Bone marrow (tissue), 2 donors: ENCODE measurements around the gene ALG12.

Experiments
- DNase-seq, 2 donors: peaks; one replicate each; lab custom pipeline; 2025; lab: John Stamatoyannopoulos, UW

Gene ALG12

DNA sequence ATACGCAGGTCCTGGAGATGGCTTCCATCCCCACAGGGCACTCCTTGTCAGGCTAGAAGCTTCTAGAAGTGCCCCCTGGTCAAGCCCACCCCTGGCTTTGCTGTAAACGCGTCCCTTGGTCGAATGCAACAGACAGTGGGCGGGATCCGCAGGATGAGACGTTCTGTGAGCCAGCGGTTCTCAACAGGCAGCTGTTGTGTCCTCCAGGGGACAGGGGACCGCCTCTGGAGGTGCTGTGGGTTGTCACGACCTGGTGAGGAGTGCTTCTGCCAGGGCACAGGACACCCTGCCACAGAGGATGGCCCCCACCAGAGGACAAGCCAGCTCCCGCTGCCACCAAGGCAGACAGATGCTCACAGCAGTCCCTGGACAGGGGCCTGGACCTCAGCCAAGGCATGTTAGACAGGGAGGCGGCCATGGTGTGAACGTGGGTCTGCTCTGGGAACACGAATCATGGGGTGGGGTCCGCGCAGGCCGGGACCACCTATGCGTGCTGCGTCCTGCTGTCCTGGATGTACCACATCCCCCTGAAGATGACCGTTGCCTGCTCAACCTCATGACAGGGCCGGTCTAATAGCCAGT lies 11.8 kb upstream of the ALG12 start:
- DNase-seq: no peak

DNA sequence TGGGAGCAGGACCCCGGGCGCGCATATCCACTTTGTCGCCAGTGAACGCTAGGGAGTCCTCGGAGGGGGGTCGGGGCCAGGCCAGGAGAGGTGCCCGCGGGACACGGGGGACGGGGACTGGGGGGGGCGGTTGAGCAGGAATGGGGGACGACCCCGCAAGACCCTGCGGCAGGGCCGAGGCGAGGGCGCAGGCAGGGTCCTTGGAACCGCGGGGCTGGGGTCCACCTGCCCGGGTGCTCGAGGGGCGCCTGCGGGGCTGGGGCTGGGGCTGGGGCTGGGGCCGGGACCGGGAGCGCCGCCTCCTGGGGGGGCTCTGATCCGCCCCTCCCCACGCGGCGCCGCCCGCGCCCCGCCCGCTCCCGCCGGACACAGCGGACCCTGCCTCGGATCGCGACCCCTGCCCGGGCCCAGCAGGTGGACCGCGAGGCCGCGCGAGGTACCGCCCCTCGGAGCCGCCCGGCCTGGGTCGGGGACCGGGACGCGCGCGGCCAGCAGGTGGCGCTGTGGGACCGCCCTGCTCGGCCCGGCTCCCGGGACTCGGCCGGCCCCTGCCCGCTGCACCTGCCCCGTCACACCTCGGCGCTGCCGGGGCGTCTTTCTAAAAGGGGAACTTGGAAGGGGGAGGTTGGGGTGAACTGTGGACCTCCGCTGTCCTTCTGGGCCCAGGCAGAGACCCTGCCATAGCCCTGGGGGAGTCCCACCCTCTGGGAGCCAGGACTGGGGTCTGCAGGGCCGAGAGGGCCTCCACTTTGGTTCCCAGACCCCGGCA lies 11.2 kb upstream of the ALG12 start:
- DNase-seq: peak; percentile 2 to 51

DNA sequence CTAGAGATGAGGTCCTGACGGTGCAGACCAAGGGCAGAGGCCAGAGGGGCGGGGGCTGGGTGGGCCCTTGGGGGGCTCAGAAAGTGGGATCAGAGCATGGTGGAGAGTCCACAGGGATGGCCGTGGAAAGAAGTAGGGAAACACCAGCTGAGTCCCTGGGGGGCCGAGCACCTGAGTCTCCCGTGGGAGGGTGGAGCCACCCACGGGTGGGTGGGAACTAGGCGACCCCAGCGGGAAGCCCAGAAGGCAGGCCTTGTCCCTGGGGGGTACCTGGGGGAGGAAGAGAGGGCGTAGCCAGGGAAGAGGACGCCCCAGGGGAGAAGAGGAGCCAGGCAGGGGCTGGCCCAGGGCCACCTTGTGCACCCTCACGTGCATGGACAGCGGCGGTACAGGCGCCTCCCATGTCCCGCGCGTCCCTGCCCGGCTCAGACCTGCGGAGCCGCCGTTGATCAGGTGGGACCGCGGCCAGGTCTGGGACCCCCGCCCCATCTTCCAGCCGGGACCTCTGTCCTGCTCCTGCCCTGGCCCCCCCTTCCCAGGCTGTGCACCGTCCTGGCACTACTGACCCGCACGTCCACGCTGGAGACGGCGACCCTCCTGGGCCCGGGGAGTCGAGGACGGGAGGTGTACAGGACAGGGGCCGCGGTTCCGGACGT lies 10.4 kb upstream of the ALG12 start:
- DNase-seq: no peak

- DNase-seq: no peak
Measured at GRCh38 chr22:49928185-49928495, 9.9 kb upstream of the ALG12 start.

- DNase-seq: no peak
Measured at GRCh38 chr22:49927483-49928184, 9.4 kb upstream of the ALG12 start.

DNA sequence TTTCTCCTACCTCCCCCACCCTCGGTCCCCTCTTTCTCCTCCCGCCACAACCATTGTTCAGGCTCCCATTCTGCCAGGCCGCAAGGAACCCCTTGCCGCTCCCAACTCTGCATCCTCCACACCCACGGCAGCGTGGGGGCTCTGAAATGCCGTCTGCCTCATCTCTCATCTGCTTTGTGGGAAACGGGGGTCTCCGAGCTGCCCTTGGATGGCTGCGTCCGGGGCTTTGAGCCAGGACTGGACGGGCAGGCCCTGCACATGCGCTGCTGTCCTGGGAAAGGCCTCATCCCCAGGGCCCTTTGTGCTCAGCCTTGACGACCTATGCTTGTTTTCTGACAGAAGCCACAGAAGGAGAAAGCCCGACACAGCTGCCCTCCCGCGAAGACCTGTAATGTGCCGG lies 8.7 kb upstream of the ALG12 start:
- DNase-seq: no peak

DNA sequence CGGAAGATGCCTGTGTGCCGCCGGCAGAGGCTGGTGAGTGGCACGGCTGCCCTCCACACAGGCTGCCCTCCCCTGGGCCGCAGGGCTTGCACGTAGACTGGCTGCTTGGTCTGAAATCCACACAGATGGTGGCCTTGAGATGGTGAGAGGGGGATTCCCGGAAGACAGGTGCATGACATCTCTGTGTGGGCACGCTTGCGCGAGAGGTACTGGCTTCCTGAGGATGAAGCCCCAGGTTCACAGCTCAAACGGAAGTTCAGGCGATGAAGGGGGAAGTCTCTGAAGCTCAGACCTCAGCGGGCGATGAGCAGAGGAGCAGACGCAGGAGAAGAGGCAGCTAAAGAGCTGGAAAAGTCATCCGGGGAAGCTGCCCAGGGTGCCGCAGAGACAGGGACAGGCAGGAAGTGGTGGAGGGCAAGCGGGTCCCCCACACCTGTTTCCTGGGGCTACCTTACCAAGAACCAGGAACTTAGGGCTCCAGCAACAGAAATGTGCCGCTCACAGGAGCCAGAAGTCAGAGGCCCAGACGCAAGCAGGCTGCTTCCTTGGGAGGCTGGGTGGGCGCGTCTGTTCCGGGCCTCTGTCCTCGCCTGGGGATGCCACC lies 7.4 kb upstream of the ALG12 start:
- DNase-seq: peak in 1 of 2 donors; percentile 54

DNA sequence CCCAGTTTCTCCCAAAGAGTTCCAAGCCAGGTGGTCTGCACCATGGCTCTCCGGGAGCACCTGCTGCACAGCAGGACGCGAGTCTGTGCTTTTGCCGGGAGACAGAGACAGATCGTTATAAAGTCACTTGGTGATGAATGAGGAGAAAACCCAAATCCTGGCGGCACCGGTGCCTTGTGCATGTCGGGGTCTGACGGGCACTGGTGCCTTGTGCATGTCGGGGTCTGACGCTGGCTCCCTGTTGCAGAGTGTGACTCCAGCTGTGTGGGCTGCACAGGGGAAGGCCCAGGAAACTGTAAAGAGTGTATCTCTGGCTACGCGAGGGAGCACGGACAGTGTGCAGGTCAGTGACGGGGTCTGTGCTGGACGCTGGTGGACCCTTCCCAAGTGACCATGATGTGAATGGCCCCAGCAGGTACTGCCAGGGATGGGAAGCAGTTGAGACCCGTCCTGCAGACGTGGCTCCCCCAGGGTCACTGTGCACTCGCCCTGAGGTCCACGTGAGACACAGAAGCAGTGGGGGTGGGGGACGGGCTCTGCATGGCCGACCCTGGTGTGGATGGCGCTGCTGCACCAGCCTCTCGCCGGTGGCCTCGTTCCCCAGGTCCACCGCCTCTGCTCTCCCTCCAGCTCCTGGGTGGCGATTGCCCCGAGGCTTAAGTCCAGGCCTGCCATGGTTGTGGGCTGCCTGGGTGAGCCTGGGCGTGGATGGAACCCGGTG lies 6.0 kb upstream of the ALG12 start:
- DNase-seq: no peak

GRCh38 chr22:49923445-49923844 lies 5.2 kb upstream of the ALG12 start:
- DNase-seq: no peak

- no peak for DNase-seq
Measured at GRCh38 chr22:49922926-49923325, 4.7 kb upstream of the ALG12 start.

DNA sequence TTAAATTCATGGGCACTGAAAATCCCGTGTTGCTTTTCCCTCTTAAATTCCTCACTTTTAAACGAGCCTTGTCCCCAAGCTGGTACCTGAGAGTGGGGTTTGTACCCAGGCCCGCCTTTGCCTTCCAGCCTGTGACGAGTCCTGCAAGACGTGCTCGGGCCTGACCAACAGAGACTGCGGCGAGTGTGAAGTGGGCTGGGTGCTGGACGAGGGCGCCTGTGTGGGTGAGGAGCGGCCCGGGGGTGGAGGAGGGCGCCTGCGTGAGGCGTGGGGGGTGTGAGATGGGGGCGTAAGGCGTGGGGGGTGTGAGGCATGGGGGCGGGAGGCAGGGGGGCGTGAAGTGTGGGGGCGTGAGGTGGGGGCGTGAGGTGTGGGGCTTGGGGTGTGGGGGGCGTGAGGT lies 4.2 kb upstream of the ALG12 start:
- DNase-seq: no peak

DNA sequence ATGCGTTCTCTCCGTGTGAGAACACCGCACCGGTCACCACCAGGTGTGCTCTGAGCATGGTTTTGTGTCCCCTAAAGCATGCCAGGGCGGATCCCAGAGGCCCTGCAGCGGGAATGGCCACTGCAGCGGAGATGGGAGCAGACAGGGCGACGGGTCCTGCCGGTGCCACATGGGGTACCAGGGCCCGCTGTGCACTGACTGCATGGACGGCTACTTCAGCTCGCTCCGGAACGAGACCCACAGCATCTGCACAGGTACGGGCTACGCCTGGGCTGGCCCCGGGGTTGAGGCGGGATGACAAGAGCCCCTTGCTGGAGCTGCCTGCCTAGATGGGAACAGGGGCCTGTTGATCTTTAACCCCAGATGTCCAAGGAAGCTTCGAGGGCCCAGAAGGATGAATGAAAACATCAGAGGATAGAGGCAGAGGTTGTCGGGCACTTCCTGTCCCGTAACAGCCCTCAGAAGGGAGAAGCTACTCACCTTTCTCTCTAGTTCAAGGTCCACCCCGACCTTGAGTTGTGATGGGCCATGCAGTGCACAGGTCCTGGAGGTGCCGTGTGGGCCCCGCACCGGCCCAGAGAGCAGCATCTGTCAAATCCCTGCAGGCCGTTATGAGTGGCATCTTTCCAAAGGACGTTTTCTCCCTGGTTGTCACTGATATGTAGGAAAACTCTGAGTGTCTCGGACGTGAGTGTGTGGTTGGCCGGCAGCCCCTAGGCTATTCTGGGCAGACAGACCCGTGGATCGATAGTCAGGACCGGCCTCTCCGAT lies 3.5 kb upstream of the ALG12 start:
- no peak for DNase-seq

DNA sequence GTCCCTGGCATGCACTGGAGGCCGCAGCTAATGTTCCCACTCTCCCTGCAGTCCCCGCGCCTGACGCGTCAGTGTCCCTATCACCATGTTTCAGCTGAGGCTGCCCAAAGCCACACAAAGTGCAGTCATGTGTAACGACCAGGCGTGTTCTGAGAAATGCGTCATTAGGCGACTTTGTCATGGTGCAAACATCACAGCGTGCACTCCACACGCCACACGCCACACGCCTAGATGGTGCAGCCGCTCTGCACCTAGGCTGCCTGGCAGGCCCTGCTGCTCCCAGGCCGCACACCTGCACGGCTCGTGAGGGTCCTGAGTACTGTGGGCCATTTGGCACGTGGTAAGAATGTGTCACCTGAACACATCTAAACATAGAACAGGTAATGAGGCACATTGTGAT lies 2.6 kb upstream of the ALG12 start:
- DNase-seq: no peak

- DNase-seq: no peak
Measured at GRCh38 chr22:49918911-49919881, 958 bp upstream of the ALG12 start.

DNA sequence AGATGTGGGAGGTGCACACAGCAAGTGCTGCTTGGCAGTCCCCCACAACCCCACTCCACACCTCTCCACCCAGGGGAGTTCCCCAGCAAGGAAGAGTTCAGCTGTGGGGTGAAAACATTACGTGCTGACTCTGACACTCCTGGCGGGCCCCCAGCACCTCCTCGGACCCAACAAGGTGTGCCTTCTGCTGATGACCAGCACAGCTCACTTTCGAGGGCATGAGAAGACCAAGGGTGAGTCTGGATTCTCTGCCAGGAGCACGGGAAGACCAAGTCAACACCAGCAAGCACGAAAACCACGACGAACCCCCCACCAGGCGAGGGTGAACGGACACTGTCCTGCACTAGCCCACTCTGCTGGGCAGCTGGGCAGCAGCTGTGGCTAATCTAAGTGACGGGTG lies 1.4 kb downstream of the ALG12 start:
- DNase-seq: no peak

DNA sequence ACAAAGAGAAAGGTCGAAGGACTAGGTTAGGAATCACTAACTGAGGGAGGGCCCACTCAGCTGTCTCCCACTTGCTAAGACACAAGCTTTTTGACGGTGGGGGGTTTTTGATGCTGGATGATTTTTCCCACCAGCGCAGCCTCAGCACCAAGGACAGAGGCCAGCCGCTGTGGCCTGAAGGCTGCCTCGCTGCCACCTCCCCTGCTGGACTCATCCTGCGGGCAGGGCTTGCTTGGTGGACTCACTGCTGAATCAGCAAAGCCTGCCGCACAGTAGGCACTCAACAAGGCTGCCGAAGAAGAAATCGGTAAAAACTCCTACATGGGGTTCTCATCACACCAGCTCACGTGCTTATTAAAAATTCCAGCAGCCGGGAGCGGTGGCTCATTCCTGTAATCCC lies 2.6 kb downstream of the ALG12 start:
- no peak for DNase-seq

GRCh38 chr22:49914256-49914655 lies 4.0 kb downstream of the ALG12 start:
- no peak for DNase-seq

DNA sequence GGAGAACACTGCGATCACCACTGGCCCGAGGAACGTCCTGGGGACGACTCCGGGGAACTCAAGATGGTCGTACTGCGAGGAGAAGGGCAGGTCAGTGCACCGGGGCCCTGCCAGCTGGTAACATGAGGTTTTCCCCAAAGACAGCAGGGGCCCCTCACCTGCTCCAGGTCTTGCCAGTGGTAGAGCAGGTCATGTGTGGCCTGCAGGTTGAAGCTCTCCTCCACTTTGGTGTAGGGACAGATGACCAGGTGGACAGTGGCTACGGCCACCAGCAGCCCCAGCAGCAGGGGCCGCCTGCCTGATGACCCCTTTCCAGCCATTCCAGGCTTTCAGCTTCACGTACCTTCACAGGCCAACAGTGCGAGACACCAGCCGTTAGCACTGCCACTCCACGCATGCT lies 4.8 kb downstream of the ALG12 start:
- DNase-seq: no peak

- no peak for DNase-seq
Measured at GRCh38 chr22:49913026-49913425, 5.2 kb downstream of the ALG12 start.
